Upper lobe of left lung (tissue), 6 donors: Measurements from ENCODE around the gene LRRC47. TPM values are rescaled to one million over a fixed set of nuclear protein-coding genes. Genes with fewer than 3 reads are reported as not detected.

Experiments used
- ATAC-seq, 2 donors: fragments of 200-7000 bp; cut with Tn5 transposase; one replicate each; pipeline ENCODE4 v1.9.1; 2022; ENCODE audit warnings: mild to moderate bottlenecking in 2 of 2, moderate library complexity in 2 of 2; ENCODE audit not compliant: low FRiP score in 2 of 2
- DNase-seq, 2 donors: peaks; one replicate each; pipeline ENCODE4 v3.0.0-alpha.2; 2019 to 2020
- H3K27ac ChIP-seq, 4 donors: fragments of 200-600 bp; sonication (generic); one replicate each; pipeline ENCODE4 v1.5.1; 2016 to 2019
- H3K27me3 ChIP-seq, 4 donors: fragments of 200-600 bp; sonication (generic); one replicate each; pipeline ENCODE4 v1.5.1; 2017 to 2019
- H3K36me3 ChIP-seq, 4 donors: fragments of 200-600 bp; sonication (generic); one replicate each; pipeline ENCODE4 v1.5.1; 2016 to 2019
- H3K4me1 ChIP-seq, 4 donors: fragments of 200-600 bp; sonication (generic); one replicate each; pipeline ENCODE4 v1.5.1; 2018 to 2019
- H3K4me3 ChIP-seq, 4 donors: fragments of 200-600 bp; sonication (generic); one replicate each; pipeline ENCODE4 v1.5.1; 2017 to 2019; ENCODE audit warnings: mild to moderate bottlenecking in 2 of 4, moderate library complexity in 1 of 4
- H3K9me3 ChIP-seq, 4 donors: fragments of 200-600 bp; sonication (generic); one replicate each; pipeline ENCODE4 v1.5.1; 2018 to 2019
- EP300 ChIP-seq, 4 donors: sonication (generic); formaldehyde crosslinking; IDR thresholded peaks; one replicate each; pipeline ENCODE4 v1.5.1; 2017; ENCODE audit warnings: antibody characterized with exemption in 4 of 4, control low read depth in 2 of 4
- POLR2A ChIP-seq, 4 donors: fragments of 450-650 bp; IDR thresholded peaks; one replicate each; pipeline ENCODE4 v1.5.1; 2016 to 2017; ENCODE audit warnings: antibody characterized with exemption in 4 of 4, mild to moderate bottlenecking in 2 of 4
- POLR2AphosphoS5 ChIP-seq, 2 donors: sonication (generic); formaldehyde crosslinking; IDR thresholded peaks; one replicate each; pipeline ENCODE4 v1.5.1; 2017; ENCODE audit warnings: antibody characterized with exemption in 2 of 2
- WGBS, 2 donors: methylation state at CpG; one replicate each; pipeline ENCODE4 v1.1.5; 2017 to 2018; 5-methylcytosine and 5-hydroxymethylcytosine counted together
- total RNA-seq, 6 donors: library from RNA; depleted of rRNA in 4 of 6; stranded (reverse); fragments of >200 nt in 4 of 6; gene quantifications; one replicate each; pipeline versions ENCODE4 v1.1.0 to v1.2.1, GENCODE V29; 2016 to 2021
- TF ChIP-seq, protein P1 (sequence below), 6 experiments: fragments of 450-650 bp in 4 of 6; fragments of 200-600 bp in 2 of 6; sonication (generic) in 2 of 6; IDR thresholded peaks; one replicate each; pipeline ENCODE4 v1.5.1; 2016 to 2019; ENCODE audit warnings: antibody characterized with exemption in 6 of 6
- donor health status: DM: no; HTN: no; CAD: no; lungs with moderate emphysema.
- donor health status: DM: no; HTN: yes; CAD: no; lungs with severe emphysema.

Gene LRRC47
- total RNA-seq, 6 donors from 2014 or later: 30.3 to 63.9 (median 39.3) TPM

DNA sequence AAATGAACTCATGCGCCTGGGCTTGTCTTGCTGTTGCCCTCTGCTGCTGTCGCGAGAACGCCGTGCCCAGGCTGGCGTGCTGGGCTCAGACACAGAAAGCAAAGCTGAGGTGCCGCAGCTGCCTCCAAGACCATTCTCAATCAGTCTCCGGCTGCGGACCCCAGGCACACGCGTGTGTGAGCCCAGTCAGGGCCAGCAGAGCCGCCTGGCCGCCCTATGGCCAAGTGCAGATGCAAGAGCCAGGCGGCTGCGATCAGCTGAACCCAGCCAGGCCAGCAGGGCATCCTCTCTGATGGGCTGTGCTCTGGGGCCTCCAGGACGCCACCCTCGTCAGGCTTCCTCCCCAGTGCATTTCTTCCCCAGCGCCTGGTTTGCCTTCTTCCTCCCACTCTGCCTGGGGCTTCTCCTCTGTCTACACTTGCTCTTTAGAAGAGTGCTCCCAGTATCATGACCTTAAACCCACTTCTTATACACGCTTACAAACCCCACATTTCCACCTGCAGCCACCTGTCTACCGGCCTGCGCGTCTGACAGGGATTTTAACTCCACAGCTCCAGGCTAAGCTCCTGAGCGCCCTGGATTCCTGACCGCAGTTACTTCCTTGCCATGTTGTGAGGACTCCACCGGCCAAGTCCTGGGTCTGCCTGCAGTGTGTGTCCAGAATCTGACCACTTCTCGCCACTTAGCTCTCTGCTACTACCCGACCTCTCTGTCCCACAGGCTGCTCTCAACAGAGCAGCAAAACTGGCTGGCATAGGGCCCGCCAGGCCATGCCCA lies 21.7 kb upstream of the LRRC47 start:
- ATAC-seq: no peak
- 90 to 91% methylated on average over 28 of the region's 28 CpGs for WGBS, 2 donors
- TF ChIP-seq EP300 (IDR thresholded peaks at IDR 0.05) (no peak), POLR2AphosphoS5 (IDR thresholded peaks at IDR 0.05) (no peak), POLR2A (IDR thresholded peaks at IDR 0.05) (no peak)
- TF ChIP-seq, protein P1, sequence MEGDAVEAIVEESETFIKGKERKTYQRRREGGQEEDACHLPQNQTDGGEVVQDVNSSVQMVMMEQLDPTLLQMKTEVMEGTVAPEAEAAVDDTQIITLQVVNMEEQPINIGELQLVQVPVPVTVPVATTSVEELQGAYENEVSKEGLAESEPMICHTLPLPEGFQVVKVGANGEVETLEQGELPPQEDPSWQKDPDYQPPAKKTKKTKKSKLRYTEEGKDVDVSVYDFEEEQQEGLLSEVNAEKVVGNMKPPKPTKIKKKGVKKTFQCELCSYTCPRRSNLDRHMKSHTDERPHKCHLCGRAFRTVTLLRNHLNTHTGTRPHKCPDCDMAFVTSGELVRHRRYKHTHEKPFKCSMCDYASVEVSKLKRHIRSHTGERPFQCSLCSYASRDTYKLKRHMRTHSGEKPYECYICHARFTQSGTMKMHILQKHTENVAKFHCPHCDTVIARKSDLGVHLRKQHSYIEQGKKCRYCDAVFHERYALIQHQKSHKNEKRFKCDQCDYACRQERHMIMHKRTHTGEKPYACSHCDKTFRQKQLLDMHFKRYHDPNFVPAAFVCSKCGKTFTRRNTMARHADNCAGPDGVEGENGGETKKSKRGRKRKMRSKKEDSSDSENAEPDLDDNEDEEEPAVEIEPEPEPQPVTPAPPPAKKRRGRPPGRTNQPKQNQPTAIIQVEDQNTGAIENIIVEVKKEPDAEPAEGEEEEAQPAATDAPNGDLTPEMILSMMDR (IDR thresholded peaks at IDR 0.05): no peak
- Histone ChIP-seq H3K27me3 (no peaks in the 10 kb centered on the region), H3K4me1 (no peaks in the 10 kb centered on the region), H3K9me3 (no peaks in the 10 kb centered on the region), H3K4me3 (no peak overlapping the region), H3K27ac (no peak overlapping the region), H3K36me3 (peaks cover 16 to 80% (median 50%) of the 10 kb centered on the region in 4 donors)
- DNase-seq: no peak

DNA sequence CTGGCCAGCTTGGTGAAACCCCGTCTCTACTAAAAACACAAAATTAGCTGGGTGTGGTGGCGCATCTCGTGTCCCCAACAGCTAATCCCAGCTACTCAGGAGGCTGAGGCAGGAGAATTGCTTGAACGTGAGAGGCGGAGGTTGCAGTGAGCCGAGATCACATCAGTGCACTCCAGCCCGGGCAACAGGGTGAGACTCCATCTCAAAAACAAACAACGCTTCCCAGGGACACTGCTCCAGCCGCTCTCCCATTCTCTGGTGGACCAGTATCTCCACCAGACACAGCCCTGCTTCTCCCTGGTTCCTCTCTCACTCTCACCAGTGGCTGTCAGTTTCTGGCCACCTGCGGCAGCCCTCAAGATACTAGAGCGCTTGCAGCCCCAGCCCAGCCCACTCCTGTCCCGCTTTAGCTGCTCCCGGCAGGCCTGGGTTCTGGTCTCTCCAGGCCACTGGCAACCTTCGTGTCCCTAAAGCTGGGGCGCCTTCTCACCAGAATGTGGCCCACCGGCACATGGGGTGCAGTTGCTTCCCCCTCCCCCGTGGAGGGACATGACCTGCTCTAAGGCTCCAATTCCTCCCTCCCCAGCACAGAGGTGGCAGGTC lies 20.9 kb upstream of the LRRC47 start:
- DNase-seq (no peak), ATAC-seq (no peak)
- no peaks in the 10 kb centered on the region for H3K27me3 ChIP-seq
- TF ChIP-seq, protein P1 (IDR thresholded peaks at IDR 0.05): no peak
- H3K27ac ChIP-seq: no peak overlapping the region
- no peak overlapping the region for H3K4me3 ChIP-seq
- 92 to 97% methylated on average over 14 to 17 of the region's 17 CpGs for WGBS, 2 donors
- no peaks in the 10 kb centered on the region for H3K4me1 ChIP-seq
- H3K9me3 ChIP-seq: no peaks in the 10 kb centered on the region
- peaks cover 16 to 72% (median 44%) of the 10 kb centered on the region in 4 donors for H3K36me3 ChIP-seq

DNA sequence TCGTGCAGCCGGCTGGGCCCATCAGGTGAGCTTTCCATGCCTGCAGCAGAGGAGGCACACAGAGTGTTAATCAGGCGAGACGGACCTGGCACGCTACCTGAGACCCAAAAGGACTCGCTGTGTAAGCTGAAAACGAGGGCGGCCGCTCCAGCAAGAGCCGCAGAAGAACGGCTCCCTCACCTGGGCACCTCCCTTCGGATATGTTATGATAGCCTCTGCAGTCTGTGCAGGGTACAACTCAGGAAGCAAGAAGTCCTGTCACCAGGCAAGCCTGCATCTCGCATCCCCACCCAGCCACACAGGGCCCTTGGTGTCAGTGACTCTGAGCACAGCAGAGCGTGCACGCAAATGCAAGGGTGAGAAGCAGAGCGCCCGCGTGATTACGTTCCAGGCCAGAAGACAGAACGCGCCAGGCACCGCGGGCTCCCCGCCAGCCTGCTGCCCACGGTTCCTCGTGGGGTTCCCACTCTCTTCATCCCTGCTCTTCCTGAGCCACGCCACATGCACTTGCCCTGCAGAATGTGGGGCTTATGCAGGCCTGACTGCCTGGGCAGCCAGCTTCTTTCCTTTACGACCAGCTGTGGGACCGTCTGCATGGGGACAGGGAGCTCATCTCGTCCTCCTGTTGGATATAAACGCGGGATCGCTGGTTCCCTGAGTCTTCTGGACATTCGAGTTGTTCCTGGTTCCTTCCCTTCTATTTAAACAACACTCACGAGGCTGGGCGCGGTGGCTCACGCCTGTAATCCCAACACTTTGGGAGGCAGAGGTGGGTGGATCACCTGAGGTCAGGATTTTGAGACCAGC lies 20.2 kb upstream of the LRRC47 start:
- 92% methylated on average over 35 to 38 of the region's 38 CpGs for WGBS, 2 donors
- no peaks in the 10 kb centered on the region for H3K27me3 ChIP-seq
- TF ChIP-seq POLR2AphosphoS5 (IDR thresholded peaks at IDR 0.05): no peak
- TF ChIP-seq, protein P1 (IDR thresholded peaks at IDR 0.05): no peak
- no peak for TF ChIP-seq POLR2A (IDR thresholded peaks at IDR 0.05)
- no peak for TF ChIP-seq EP300 (IDR thresholded peaks at IDR 0.05)
- DNase-seq (no peak), ATAC-seq (no peak)
- H3K27ac ChIP-seq: no peak overlapping the region
- H3K36me3 ChIP-seq: peaks cover 16 to 65% (median 38%) of the 10 kb centered on the region in 4 donors
- no peaks in the 10 kb centered on the region for H3K4me1 ChIP-seq
- no peak overlapping the region for H3K4me3 ChIP-seq
- no peaks in the 10 kb centered on the region for H3K9me3 ChIP-seq

DNA sequence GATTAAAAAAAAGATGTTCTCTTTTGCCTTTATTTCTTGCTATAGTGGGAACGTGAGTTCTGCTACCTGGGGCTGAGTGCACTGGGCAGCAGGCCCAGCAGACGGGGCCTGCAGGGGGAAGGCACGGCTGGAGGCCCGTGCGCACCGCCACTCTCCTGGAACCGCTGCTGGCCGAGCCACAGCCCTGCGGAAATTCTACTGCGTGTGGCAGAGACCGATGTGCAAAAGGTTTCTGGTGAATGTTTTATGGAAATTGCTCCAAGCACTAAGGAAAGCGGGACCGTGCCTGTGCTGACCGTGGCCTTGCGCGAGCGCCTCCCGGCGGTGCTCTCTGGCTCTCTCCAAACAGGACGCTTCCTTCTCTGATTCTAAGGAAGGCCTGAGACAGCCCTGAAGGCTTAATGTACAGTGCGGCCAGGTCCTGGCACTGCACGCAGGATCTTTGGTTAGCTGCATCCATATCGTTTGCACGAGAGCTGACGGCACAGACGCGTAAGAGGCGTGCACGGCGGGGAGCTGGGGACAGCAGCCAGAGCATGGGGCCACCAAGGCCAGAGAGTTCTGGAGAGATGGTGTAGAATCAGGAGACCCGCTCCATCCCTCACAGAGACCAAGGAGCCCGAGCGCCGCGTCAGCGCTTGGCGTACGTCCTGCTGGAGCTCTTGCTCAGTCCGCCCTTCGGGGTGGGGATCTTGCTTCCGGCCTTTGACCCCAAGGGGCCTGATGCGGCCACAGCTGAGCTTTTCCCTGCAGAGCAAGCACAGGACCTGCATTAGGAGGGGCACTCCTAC lies 18.7 kb upstream of the LRRC47 start:
- no peak overlapping the region for H3K4me3 ChIP-seq
- H3K36me3 ChIP-seq: peaks cover 7 to 50% (median 23%) of the 10 kb centered on the region in 4 donors
- DNase-seq: peak in 1 of 2 donors; percentile 73
- no peaks in the 10 kb centered on the region for H3K4me1 ChIP-seq
- 91 to 94% methylated on average over 42 of the region's 42 CpGs for WGBS, 2 donors
- no peaks in the 10 kb centered on the region for H3K9me3 ChIP-seq
- no peak for TF ChIP-seq EP300 (IDR thresholded peaks at IDR 0.05)
- TF ChIP-seq POLR2AphosphoS5 (IDR thresholded peaks at IDR 0.05): no peak
- no peak for TF ChIP-seq POLR2A (IDR thresholded peaks at IDR 0.05)
- TF ChIP-seq, protein P1 (IDR thresholded peaks at IDR 0.05): no peak
- ATAC-seq: no peak
- H3K27me3 ChIP-seq: no peaks in the 10 kb centered on the region
- H3K27ac ChIP-seq: no peak overlapping the region
